ENCODE measurements around the gene CACNB2. TPM values are rescaled to one million over a fixed set of nuclear protein-coding genes. Genes with fewer than 3 reads are reported as not detected.
A peak's percentile ranks its signal among the peaks of the same experiment; 100 is the strongest.
"Not testable (repeated sequence)": the region's sequence is repeated elsewhere in the genome, so short reads cannot be mapped to it uniquely, and the experiment has no call there.

CACNB2 gene
- polyA plus RNA-seq, 3 donors = 3.1 to 3.6 (median 3.3) TPM

- DNase-seq (ENCODE audit: low read depth in 3 of 3, low spot score in 2 of 3) = no peak
Observed at GRCh38 chr10:18196806-18197550, 56.8 kb downstream of the CACNB2 start.

DNA sequence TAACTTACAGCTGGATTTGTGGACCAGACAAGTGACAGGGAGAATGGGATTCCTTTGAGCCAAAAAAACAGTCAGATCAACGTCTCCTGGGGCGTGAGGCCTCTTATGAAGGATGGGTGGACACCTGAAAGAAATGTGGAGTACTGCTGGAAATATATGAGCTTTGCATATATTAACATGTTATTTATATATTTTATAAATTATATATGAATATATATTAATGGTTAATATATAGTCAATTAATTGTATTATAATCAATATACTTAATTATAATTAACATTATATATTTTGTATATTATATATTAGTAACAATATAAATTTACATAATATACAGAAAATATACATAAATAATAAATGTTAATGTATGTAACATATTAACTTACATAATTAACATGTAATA, 57.5 kb downstream of the CACNB2 start:
- no peak for DNase-seq (ENCODE audit: low read depth in 3 of 3, low spot score in 2 of 3)

- no peak for DNase-seq (ENCODE audit: low read depth in 3 of 3, low spot score in 2 of 3)
Observed at GRCh38 chr10:18201877-18202276, 61.7 kb downstream of the CACNB2 start.

DNA sequence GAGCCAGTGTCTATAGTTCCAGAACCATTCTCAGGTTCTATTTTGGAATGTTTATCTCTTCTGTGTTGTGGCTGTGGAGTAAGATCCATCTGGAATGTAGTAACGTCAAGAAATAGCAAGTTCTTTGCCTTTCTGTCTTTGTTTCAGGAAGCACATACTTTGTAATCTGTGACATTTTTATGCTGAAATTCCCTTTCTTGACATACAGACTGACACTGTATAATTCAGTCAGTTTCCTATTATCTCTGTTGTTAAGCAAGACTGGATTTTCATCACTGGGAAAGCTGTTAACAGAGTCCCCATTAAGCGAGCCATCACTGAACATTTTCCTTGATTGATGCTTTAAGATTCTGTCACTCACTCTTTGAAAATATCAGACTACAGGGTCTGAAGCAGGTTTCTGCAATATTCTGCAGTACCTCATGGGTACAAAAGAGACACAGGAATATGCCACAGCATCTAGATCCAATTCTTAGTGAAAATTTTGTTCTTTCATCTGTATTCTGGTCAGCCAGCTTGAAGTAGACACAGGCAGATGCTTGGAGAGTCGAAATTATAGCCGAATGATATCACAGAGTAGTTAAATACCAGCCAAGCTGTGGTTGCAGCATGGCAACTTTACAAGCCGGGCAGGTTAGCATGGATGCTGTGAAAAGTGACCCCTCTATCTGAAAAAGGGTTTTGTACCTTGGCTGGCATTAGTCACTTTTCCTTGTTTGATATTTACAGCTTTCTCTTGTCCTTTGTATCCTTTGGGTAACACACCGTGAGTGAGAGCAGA, 62.6 kb downstream of the CACNB2 start:
- no peak for DNase-seq (ENCODE audit: low read depth in 3 of 3, low spot score in 2 of 3)

- DNase-seq (ENCODE audit: low read depth in 3 of 3, low spot score in 2 of 3) = no peak
Observed at GRCh38 chr10:18203471-18203870, 63.2 kb downstream of the CACNB2 start.

- no peak for DNase-seq (ENCODE audit: low read depth in 3 of 3, low spot score in 2 of 3)
Observed at GRCh38 chr10:18204039-18204835, 64.0 kb downstream of the CACNB2 start.

DNA sequence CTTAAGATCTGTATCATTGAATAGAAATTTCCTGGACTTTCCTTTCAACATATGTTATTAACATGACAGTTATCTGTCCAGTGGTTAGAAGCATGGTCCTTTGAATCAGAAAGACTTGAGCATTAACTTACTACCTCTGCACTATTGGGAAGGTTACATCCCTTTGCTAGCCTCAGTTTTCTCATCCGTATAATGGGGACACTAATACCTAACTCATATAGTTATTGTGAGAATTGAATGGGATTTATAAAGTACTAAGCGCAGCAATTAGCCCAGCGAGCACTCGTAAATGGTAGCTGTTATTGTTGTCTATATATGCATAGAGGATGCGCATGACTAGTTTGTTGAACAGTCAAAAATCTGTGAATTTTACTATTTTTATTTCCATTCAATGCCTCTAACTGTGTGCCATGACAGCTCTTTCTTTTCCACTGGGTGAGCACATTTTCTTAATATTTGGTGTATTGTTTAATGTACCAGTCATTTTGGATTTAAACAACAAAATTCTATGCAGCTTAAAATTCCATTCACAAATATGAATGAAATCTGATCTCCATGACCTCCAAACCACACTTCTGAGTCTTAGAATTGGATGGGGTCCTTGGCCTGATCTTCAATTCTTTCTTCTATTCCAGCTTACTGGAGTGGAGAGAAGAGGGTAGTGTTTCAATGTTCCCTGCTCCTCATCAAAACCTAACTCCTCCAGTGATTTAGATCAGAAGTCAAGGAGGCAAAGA, 65.0 kb downstream of the CACNB2 start:
- no peak for DNase-seq (ENCODE audit: low read depth in 3 of 3, low spot score in 2 of 3)

DNA sequence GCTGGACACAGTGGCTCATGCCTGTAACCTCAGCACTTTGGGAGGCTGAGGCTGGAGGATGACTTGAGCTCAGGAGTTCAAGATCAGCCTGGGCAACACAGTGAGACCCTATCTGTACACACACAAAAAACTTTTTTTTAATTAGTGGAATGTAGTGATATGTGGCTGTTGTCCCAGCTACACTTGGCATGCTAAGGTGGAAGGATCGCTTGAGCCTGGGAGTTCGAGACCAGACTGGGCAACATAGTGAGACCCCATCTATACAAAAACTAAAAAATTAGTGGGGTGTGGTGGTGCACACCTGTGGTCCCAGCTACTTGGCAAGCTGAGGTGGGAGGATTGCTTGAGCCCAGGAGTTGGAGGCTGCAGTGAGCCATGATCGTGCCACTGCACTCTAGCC, 68.0 kb downstream of the CACNB2 start:
- not testable (repeated sequence) for DNase-seq (ENCODE audit: low read depth in 3 of 3, low spot score in 2 of 3)

- DNase-seq (ENCODE audit: low read depth in 3 of 3, low spot score in 2 of 3) = no peak
Observed at GRCh38 chr10:18209241-18209640, 69.0 kb downstream of the CACNB2 start.

GRCh38 chr10:18210711-18211110, 70.5 kb downstream of the CACNB2 start:
- DNase-seq (ENCODE audit: low read depth in 3 of 3, low spot score in 2 of 3) = no peak

DNA sequence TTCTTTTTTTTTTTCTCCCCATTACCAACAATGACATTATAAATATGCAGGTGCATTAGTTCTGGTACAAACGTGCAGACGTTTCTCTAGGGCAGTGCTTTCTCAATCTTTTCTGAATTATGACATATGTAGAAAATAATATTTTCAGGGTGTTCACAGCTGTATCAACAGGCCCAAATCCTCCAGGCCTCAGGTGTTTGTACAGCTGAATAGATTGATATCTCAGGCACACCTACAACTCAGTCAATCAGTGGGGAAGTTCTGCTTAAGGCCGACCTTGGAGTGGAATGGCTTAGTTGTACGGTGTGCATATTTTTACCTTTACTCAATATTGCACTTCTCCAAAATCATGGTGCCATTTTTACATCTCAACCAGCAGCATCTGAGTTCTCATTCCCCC, 71.6 kb downstream of the CACNB2 start:
- no peak for DNase-seq (ENCODE audit: low read depth in 3 of 3, low spot score in 2 of 3)

GRCh38 chr10:18213271-18213670, 73.0 kb downstream of the CACNB2 start:
- no peak for DNase-seq (ENCODE audit: low read depth in 3 of 3, low spot score in 2 of 3)

DNA sequence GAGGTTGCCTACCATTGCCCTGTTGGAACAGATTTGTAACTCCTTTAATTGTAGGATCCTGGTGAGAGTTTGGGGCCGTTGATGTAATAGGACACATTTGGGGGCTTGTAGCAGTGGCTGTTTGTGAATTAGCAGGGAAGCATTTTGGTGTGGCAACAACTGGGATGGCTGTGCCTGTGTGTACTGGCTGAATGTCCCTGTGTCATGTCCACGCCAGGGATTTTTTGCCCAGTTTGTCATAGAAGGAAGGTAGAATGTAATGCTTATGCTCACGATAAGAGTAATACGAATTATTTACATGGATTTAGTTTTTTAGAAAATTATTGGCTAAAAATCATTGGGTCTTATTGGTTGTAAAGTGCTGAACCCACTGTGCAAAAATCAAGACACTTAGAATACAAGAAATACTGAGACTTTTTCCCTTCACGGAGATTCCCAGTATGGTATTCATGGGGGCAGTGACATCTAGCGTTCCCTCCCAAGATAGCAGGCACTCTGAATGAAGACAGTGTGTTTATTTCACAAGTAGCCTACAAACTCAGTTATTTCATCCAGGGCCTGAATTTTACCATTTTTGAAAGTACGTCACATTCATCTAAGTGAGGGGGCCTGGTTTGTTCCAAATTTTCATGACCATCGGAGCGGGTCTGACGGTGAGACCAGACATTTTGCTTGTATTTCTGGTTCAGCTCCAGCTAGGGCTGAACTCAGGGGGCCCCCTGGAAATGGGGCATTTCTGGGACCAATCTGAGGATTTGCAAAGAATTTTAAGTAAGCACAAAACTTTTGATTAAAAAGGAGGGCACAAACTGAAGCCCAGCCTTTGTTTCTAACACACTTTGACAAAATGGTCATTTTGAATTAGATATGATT, 74.7 kb downstream of the CACNB2 start:
- peak in 2 of 3 donors; percentile 41 to 50 for DNase-seq (ENCODE audit: low read depth in 3 of 3, low spot score in 2 of 3)

DNA sequence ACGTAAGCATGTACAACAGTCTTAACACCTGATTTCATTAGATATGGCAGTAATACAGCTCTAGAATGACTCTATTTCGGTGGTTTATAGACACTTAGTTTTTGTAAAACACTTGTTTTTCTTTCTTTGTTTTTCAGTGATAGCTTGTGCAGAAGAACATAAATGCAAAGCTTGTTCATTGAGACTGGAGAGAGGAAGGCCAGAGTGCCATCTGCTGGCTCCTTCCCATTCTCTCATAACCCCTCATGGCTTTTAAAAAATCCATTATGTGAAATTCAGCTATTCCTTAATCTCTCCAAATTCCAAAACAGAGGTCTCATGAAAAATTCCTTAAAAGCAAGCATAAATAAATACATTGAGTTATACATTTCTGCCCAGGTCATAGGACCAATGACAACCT, 76.3 kb downstream of the CACNB2 start:
- DNase-seq (ENCODE audit: low read depth in 3 of 3, low spot score in 2 of 3) = no peak

DNA sequence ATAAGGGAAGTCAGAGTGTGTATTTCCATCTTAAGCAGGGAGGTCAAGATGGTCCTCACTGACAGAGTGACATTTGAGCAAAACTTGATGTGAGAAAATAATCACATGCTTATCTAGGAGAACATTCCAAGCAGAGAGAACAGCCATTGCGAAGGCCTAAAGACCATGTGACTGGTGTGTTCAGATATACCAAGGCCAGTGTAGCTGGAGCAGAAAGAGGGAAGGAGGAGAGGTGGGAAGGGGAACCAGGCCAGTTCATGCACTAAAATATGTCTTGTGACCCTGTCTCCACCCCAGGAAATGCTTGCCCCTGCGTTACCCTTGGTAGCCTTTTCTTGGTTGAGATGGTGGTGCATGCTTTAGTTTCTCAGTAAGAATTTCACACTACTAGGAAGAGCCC, 77.4 kb downstream of the CACNB2 start:
- no peak for DNase-seq (ENCODE audit: low read depth in 3 of 3, low spot score in 2 of 3)

GRCh38 chr10:18219146-18219545, 78.9 kb downstream of the CACNB2 start:
- DNase-seq (ENCODE audit: low read depth in 3 of 3, low spot score in 2 of 3) = no peak

- no peak for DNase-seq (ENCODE audit: low read depth in 3 of 3, low spot score in 2 of 3)
Observed at GRCh38 chr10:18221123-18221522, 80.9 kb downstream of the CACNB2 start.

DNA sequence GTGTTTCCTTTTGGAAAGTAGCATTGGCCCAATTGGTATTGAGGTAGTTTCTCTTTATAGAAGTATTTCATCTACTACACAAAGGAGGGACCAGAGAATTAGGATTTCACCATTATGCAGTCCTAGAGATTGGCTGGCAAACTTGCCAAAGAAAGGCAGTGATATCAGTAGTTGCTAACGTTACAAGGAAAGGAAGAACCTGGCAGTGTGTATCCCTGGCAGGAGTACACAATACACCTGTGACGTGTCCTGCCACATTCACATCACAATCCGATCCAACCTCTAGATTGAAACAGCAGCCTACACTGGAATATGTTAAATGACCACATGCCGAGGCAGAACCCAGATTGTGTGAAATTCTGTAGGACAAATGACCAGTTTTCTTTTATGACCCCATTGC, 81.7 kb downstream of the CACNB2 start:
- no peak for DNase-seq (ENCODE audit: low read depth in 3 of 3, low spot score in 2 of 3)

DNA sequence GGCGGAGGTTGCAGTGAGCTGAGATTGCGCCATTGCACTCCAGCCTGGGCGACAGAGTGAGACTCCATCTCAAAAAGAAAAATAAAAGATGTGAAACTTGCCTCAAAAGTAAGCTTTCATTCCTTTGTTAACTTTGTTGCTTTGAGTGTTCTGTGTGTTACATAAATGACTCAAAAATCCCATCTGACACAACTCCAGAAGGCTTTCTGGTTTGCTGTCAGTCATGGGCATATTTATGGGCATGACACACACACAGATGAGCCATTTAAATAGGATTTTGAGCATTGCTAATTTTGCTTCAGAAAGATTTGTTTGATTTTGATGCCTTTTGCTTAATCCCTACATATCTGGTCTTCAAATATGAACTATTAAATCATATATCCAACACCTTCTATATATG, 82.6 kb downstream of the CACNB2 start:
- no peak for DNase-seq (ENCODE audit: low read depth in 3 of 3, low spot score in 2 of 3)

GRCh38 chr10:18223898-18224297, 83.7 kb downstream of the CACNB2 start:
- no peak for DNase-seq (ENCODE audit: low read depth in 3 of 3, low spot score in 2 of 3)

Measured in right renal cortex interstitium (tissue), 3 donors.